Esophagus (tissue), 2 donors: ENCODE results near the gene TMEM107. TPM values are rescaled to one million over a fixed set of nuclear protein-coding genes. Genes with fewer than 3 reads are reported as not detected.

Experiments used
- H3K27ac ChIP-seq, 2 donors: one replicate each; pipeline ENCODE4 v1.5.1; 2013; ENCODE audit warnings: low read depth in 2 of 2, mild to moderate bottlenecking in 2 of 2, inconsistent platforms in 1 of 2, low read length in 1 of 2, moderate library complexity in 1 of 2
- H3K27me3 ChIP-seq, 2 donors: one replicate each; pipeline ENCODE4 v1.6.1; 2013; ENCODE audit warnings: low read length in 2 of 2, control low read depth in 1 of 2, mild to moderate bottlenecking in 1 of 2; ENCODE audit not compliant: insufficient read depth in 2 of 2, control insufficient read depth in 1 of 2
- H3K36me3 ChIP-seq, 2 donors: one replicate each; pipeline ENCODE4 v1.6.1; 2013; ENCODE audit warnings: low read length in 1 of 2; ENCODE audit not compliant: control insufficient read depth in 2 of 2, insufficient read depth in 2 of 2
- H3K4me1 ChIP-seq, 2 donors: one replicate each; pipeline ENCODE4 v1.6.1; 2013; ENCODE audit warnings: low read length in 1 of 2; ENCODE audit not compliant: control insufficient read depth in 2 of 2, insufficient read depth in 2 of 2
- H3K4me3 ChIP-seq, 2 donors: one replicate each; pipeline ENCODE4 v1.5.1; 2013; ENCODE audit warnings: low read length in 2 of 2, mild to moderate bottlenecking in 2 of 2, low read depth in 1 of 2, moderate library complexity in 1 of 2
- H3K9me3 ChIP-seq, 2 donors: one replicate each; pipeline ENCODE4 v1.6.1; 2013; ENCODE audit warnings: mild to moderate bottlenecking in 2 of 2, low read depth in 1 of 2, low read length in 1 of 2, moderate library complexity in 1 of 2; ENCODE audit not compliant: control insufficient read depth in 2 of 2, insufficient read depth in 1 of 2
- WGBS, 2 donors: extraction: QIAGEN DNeasy Blood & Tissue Kit; methylation state at CpG; one replicate each; pipeline ENCODE4 v1.1.7; 2013; 5-methylcytosine and 5-hydroxymethylcytosine counted together
- polyA plus RNA-seq, 2 donors: library from polyadenylated mRNA; stranded (reverse); fragments of 200-250 nt; gene quantifications; one replicate each; pipeline ENCODE4 v1.2.3, GENCODE V29; 2013
- donor health status: healthy with polysubstance abuse.
- donor health status: Bipolar disorder and iron deficiency.

Gene TMEM107
- polyA plus RNA-seq, 2 donors: 5.6 to 8.9 TPM

GRCh38 chr17:8212312-8213180, 36.4 kb upstream of the TMEM107 start:
- no peaks in the 10 kb centered on the region for H3K36me3 ChIP-seq
- WGBS, 2 donors: 76% methylated on average over 14 of the region's 14 CpGs
- no peaks in the 10 kb centered on the region for H3K27me3 ChIP-seq
- no peak overlapping the region for H3K4me3 ChIP-seq
- H3K9me3 ChIP-seq: no peaks in the 10 kb centered on the region
- H3K27ac ChIP-seq: peak overlapping the region in 1 of 2 donors; percentile 20
- H3K4me1 ChIP-seq: peaks cover 3% of the 10 kb centered on the region in 2 donors

GRCh38 chr17:8210761-8211458, 34.7 kb upstream of the TMEM107 start:
- H3K4me3 ChIP-seq: peak overlapping the region; percentile 60 to 78
- H3K27me3 ChIP-seq: no peaks in the 10 kb centered on the region
- peaks cover 3% of the 10 kb centered on the region in 2 donors for H3K4me1 ChIP-seq
- WGBS, 2 donors: 15 to 16% methylated on average over 22 of the region's 22 CpGs
- H3K9me3 ChIP-seq: no peaks in the 10 kb centered on the region
- no peaks in the 10 kb centered on the region for H3K36me3 ChIP-seq
- peak overlapping the region; percentile 70 to 75 for H3K27ac ChIP-seq

GRCh38 chr17:8209907-8210760, 34.0 kb upstream of the TMEM107 start, which contains the start of gene AURKB:
AURKB (minus strand) TSS chr17:8210575; CDS start chr17:8210224, 351 bp downstream.
- no peaks in the 10 kb centered on the region for H3K27me3 ChIP-seq
- peaks cover 3% of the 10 kb centered on the region in 2 donors for H3K4me1 ChIP-seq
- H3K9me3 ChIP-seq: no peaks in the 10 kb centered on the region
- peak within 1 kb of the TSS; percentile 70 to 75 for H3K27ac ChIP-seq
- 2 to 3% methylated on average over 43 to 46 of the region's 46 CpGs for WGBS, 2 donors
- peak within 1 kb of the TSS; percentile 60 to 78 for H3K4me3 ChIP-seq
- H3K36me3 ChIP-seq: no peaks in the 10 kb centered on the region

GRCh38 chr17:8206536-8206935, 30.4 kb upstream of the TMEM107 start:
- peaks cover 3% of the 10 kb centered on the region in 2 donors for H3K4me1 ChIP-seq
- no peaks in the 10 kb centered on the region for H3K27me3 ChIP-seq
- peak overlapping the region in 1 of 2 donors; percentile 51 for H3K27ac ChIP-seq
- H3K36me3 ChIP-seq: no peaks in the 10 kb centered on the region
- 92 to 94% methylated on average over 12 of the region's 12 CpGs for WGBS, 2 donors
- no peak overlapping the region for H3K4me3 ChIP-seq
- no peaks in the 10 kb centered on the region for H3K9me3 ChIP-seq

GRCh38 chr17:8204761-8205555, 28.8 kb upstream of the TMEM107 start:
- no peaks in the 10 kb centered on the region for H3K27me3 ChIP-seq
- WGBS, 2 donors: 88 to 89% methylated on average over 19 of the region's 19 CpGs
- peaks cover 0 to 3% of the 10 kb centered on the region in 2 donors for H3K4me1 ChIP-seq
- no peaks in the 10 kb centered on the region for H3K36me3 ChIP-seq
- no peak overlapping the region for H3K27ac ChIP-seq
- H3K4me3 ChIP-seq: no peak overlapping the region
- no peaks in the 10 kb centered on the region for H3K9me3 ChIP-seq

GRCh38 chr17:8192070-8192815, 16.1 kb upstream of the TMEM107 start:
- Histone ChIP-seq H3K9me3 (no peaks in the 10 kb centered on the region), H3K36me3 (no peaks in the 10 kb centered on the region), H3K4me1 (peaks cover 5 to 16% of the 10 kb centered on the region in 2 donors), H3K27ac (peak overlapping the region; percentile 86 to 91), H3K4me3 (peak overlapping the region in 1 of 2 donors; percentile 38), H3K27me3 (no peaks in the 10 kb centered on the region)
- WGBS, 2 donors: 8 to 16% methylated on average over 12 of the region's 12 CpGs

GRCh38 chr17:8190506-8190905, 14.3 kb upstream of the TMEM107 start:
- Histone ChIP-seq H3K4me3 (no peak overlapping the region), H3K36me3 (no peaks in the 10 kb centered on the region), H3K27ac (peak overlapping the region; percentile 62 to 80), H3K27me3 (no peaks in the 10 kb centered on the region), H3K9me3 (no peaks in the 10 kb centered on the region), H3K4me1 (peaks cover 5 to 16% of the 10 kb centered on the region in 2 donors)
- WGBS, 2 donors: 42 to 43% methylated on average over 6 of the region's 6 CpGs

GRCh38 chr17:8189711-8190477, 13.7 kb upstream of the TMEM107 start, which contains the start of gene BORCS6:
BORCS6 (minus strand) TSS chr17:8190180; CDS start chr17:8190140, 40 bp downstream.
- no peaks in the 10 kb centered on the region for H3K9me3 ChIP-seq
- 0 to 1% methylated on average over 66 to 70 of the region's 70 CpGs for WGBS, 2 donors
- H3K4me1 ChIP-seq: peaks cover 5 to 16% of the 10 kb centered on the region in 2 donors
- no peaks in the 10 kb centered on the region for H3K36me3 ChIP-seq
- peak within 1 kb of the TSS; percentile 70 to 92 for H3K4me3 ChIP-seq
- H3K27ac ChIP-seq: peak within 1 kb of the TSS; percentile 97 to 99
- H3K27me3 ChIP-seq: no peaks in the 10 kb centered on the region
